ENCODE data around the gene EML1. TPM values are rescaled to one million over a fixed set of nuclear protein-coding genes. Genes with fewer than 3 reads are reported as not detected.

The EML1 gene
- total RNA-seq, 2 donors from 2014 or later = 28.3 to 30.2 TPM

- TF ChIP-seq CTCF (IDR thresholded peaks at IDR 0.05) = no peak
- DNase-seq (ENCODE audit: low spot score) = no peak
- H3K4me3 ChIP-seq = no peak overlapping the region
- no peak overlapping the region for H3K27ac ChIP-seq
- no peaks in the 10 kb centered on the region for H3K27me3 ChIP-seq
- no peaks in the 10 kb centered on the region for H3K36me3 ChIP-seq
- H3K9me3 ChIP-seq = peaks cover 0 to 6% of the 10 kb centered on the region in 2 donors
- H3K4me1 ChIP-seq = peaks cover 0 to 11% of the 10 kb centered on the region in 2 donors
Measured at GRCh38 chr14:99773521-99774497, 19.4 kb upstream of the EML1 start.

GRCh38 chr14:99774556-99775307 is 18.5 kb upstream of the EML1 start:
- H3K27me3 ChIP-seq = no peaks in the 10 kb centered on the region
- peaks cover 0 to 15% of the 10 kb centered on the region in 2 donors for H3K9me3 ChIP-seq
- peak; percentile 63 for DNase-seq (ENCODE audit: low spot score)
- no peak for TF ChIP-seq CTCF (IDR thresholded peaks at IDR 0.05)
- H3K36me3 ChIP-seq = no peaks in the 10 kb centered on the region
- no peak overlapping the region for H3K4me3 ChIP-seq
- H3K27ac ChIP-seq = no peak overlapping the region
- peaks cover 0 to 11% of the 10 kb centered on the region in 2 donors for H3K4me1 ChIP-seq

GRCh38 chr14:99775351-99775750 is 17.9 kb upstream of the EML1 start:
- Histone ChIP-seq H3K9me3 (peaks cover 0 to 21% of the 10 kb centered on the region in 2 donors), H3K27ac (no peak overlapping the region), H3K27me3 (no peaks in the 10 kb centered on the region), H3K4me3 (no peak overlapping the region), H3K36me3 (no peaks in the 10 kb centered on the region), H3K4me1 (peaks cover 0 to 11% of the 10 kb centered on the region in 2 donors)
- no peak for TF ChIP-seq CTCF (IDR thresholded peaks at IDR 0.05)
- DNase-seq (ENCODE audit: low spot score) = peak; percentile 43

- H3K9me3 ChIP-seq = peaks cover 0 to 21% of the 10 kb centered on the region in 2 donors
Measured at GRCh38 chr14:99777951-99778350, 15.3 kb upstream of the EML1 start.

GRCh38 chr14:99779751-99780150 is 13.5 kb upstream of the EML1 start:
- peaks cover 0 to 5% of the 10 kb centered on the region in 2 donors for H3K4me1 ChIP-seq
- H3K36me3 ChIP-seq = no peaks in the 10 kb centered on the region
- H3K27ac ChIP-seq = no peak overlapping the region
- H3K27me3 ChIP-seq = no peaks in the 10 kb centered on the region
- TF ChIP-seq CTCF (IDR thresholded peaks at IDR 0.05) = no peak
- DNase-seq (ENCODE audit: low spot score) = no peak
- no peak overlapping the region for H3K4me3 ChIP-seq
- peaks cover 0 to 21% of the 10 kb centered on the region in 2 donors for H3K9me3 ChIP-seq

More at GRCh38 chr14:99777951-99778350, 15.3 kb upstream of the EML1 start:
- no peaks in the 10 kb centered on the region for H3K36me3 ChIP-seq
- TF ChIP-seq CTCF (IDR thresholded peaks at IDR 0.05) = no peak
- no peak overlapping the region for H3K27ac ChIP-seq
- H3K4me3 ChIP-seq = no peak overlapping the region
- peak; percentile 18 for DNase-seq (ENCODE audit: low spot score)
- H3K27me3 ChIP-seq = no peaks in the 10 kb centered on the region
- peaks cover 0 to 11% of the 10 kb centered on the region in 2 donors for H3K4me1 ChIP-seq
